T follicular helper cell (primary cell): Measurements from ENCODE around the gene WNT10A.

Experiments used
- DNase-seq: peaks from one replicate; pipeline ENCODE4 v3.0.0-alpha.2; 2020; ENCODE audit warnings: low read depth

The WNT10A gene

DNA sequence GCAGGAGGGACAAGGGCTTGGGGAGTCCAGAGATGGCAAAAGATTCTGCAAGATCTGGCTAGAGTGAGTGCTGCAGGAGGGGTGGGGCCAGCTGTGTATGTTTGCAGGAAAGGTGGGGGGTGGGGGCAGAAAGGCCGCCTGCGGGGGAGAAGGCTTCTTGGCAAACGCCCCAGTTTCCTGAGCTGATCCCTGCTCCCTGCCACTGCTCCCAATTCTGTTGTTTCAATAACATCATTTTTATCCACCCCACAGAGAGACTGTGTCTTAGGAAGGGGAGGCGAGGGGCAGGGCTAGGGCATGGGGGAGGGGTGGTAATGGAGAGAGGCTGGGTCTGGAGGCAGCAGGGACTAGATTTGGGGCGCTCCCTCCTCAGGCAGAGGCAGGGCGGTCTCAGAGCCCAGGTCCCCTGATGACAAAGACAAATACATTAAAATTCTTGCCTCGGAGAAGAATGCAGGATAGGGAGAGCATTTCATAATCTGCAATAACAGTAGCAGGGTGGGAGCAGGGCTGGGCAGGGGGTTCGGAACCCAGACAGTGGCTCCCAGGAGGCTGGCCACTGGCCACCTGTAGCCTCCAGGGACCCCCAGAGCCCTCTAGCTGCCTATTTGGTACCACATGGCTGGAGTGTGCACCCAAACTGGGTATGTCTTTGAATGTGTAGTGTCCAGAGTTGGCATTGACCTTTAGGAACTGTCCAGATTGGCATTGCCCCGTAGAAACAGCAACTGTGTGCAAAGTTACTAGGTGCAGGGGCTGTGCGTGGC, 23.1 kb upstream of the WNT10A start:
- DNase-seq, result no peak

DNA sequence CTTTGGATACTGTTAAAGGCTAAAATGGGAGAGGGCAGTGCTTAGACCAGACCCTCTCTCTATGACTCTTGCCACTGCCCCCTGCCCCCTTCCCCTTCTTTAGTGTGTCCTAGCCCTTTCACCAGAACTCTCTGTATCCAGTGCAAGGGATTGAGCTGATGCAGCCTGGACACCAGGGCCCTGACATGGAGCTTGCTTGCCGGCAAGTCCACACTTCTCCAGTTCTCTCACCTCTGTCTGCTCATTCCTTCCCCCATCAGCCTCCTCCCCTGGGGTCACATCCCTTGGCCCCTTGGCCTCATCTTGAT, 22.6 kb upstream of the WNT10A start:
- no peak for DNase-seq

DNA sequence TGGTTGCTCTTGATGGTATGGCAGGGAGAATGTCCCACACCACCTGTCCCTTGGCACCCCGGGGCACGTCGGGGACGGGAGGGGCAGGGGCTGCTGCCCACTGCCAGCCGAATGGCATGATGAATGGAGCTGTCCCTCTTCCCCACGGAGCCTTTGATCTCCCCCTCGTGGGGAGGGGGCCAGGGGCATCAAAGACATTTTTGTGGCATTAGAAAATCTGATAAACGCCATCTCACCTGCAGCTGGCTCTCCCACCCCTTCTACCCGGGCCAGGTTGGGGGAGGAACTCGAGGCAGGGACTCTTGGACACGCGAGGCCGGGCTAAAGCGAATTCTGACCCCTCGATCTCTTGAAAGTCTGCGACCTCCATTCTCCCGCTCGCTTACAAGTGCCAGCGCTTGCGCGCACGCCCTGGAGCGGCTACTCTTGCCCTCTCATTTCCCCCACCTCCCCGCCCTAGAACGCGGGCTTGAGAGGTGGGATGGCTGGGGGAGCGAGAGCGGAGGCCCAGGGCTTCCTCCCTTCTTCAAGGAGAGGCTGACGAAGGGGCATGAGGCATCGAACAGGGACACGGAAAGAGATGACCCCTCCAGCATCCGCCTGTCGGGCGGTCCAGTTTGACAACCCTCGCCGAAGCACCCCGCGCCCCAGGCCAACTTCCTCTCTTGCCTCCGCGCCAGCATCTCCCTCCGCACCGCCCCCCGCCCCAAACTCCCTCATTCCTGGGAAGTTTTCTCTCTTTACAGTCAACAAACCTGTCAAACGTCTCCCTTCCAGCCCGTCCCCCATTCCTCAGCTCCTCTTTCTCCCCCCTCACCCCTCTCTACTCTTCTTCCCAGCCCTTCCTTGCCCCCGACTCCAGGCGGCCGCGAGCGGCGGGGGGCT, 21.7 kb upstream of the WNT10A start:
- DNase-seq, result no peak

DNA sequence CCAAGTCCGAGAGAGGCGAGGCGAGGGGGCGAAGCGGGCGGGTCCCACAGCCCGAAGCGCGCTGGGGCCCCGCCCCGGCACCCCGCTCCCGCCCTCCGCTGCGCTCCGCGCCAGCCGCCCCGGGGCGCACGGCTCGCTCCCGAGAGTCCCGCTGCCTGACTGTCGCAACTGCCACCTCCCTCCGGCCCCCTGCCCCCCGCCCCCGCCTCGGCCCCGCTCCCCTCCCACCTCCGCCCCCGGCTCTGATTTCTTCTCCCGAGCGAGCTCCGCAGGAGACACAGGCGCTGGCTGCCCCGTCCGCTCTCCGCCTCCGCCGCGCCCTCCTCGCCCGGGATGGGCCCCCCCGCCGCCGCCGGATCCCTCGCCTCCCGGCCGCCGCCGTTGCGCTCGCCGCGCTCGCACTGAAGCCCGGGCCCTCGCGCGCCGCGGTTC, 21.1 kb upstream of the WNT10A start, which contains the start of gene WNT6:
Gene WNT6 (plus strand): TSS at position 250 of the 432 bp plus-strand sequence. CDS start 233 bp downstream, outside the sequence.
- DNase-seq, result no peak

DNA sequence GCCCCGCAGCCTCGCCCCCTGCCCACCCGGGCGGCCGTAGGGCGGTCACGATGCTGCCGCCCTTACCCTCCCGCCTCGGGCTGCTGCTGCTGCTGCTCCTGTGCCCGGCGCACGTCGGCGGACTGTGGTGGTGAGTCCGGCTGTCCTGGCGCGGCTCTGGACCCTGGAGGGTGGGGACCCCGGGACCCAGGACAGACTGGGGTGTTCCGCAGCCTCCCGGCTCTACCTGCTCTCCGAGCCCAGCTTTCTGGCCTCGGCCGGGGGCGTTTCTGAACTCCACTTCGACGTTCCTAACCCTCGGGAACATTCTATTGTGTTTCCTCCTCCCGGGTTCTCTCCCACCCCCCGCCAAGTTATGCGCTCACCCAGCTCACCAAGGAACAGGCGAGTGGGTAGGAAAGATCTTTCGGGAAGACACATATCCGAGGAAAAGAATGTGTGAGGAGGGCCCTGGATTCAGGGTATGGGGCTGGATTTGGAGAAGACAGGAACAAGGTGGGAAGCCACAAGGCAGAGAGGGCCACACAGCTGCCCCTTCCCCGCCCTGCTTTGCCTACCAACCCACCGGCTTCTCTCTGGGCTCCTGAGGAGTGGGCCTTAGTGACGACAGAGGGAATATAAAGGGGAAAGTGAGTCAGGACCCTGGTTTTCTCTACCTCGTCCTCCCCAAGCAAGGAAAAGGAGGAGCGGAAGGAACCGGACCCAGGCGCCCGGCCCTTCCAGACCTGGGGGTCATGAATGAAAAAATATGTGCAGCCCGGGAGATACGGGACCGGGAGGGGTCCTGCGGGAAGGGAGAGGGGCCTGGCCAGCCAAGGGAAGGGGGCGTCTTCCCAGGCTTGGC, 20.4 kb upstream of the WNT10A start:
- no peak for DNase-seq

DNA sequence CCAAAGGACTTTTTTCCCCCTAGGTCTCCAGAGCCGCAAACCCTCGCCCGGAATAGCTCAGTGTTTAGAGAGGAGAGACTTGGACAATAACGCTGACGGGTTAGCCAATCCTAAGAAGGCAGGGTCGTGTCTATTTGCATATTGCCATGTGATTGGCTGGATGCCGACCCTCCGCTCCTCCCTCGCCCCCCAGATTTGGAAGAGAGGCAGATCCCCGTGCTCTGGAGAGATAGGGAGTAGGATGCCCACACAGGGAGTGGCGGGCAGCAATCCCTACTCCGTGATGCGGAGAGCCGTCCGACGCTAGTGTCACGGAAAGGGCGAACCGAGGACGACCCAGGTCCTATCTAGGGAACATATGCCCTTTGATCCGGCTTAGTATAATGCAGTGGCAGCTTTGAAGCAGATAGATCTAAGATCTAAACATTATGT, 19.7 kb upstream of the WNT10A start:
- no peak for DNase-seq

DNA sequence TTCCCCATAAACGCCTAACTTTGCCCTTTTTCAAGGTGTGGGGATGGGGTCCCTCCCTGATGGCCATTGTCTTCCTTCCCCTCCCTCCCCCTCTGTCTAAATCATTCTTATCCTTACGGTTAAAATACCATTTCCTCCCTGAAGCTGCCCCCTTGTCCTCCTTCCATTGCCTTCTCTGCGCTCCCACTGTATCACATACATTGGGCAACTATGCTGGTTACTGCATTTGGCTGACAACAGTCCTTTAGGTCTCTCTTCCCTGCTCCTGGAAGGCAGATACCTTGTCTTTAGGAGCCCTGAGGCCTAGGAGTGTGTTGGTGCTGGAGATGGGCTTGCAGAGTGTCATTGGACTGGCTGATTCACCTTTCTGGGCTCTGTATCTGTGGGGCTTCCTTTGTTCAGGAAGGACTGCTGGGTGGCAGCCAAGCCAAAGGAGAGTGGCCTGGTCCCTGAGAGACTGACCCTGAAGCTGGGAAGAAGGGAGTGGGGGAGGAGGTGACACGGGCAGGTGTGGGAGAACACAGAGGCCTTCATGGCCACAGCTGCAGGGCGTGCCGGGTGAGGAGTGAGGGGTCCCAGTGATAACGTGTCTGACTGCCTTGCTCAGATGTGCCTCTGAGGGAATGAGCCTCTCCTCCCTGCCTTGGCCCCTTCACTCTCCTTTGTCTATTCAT, 18.9 kb upstream of the WNT10A start:
- no peak for DNase-seq

DNA sequence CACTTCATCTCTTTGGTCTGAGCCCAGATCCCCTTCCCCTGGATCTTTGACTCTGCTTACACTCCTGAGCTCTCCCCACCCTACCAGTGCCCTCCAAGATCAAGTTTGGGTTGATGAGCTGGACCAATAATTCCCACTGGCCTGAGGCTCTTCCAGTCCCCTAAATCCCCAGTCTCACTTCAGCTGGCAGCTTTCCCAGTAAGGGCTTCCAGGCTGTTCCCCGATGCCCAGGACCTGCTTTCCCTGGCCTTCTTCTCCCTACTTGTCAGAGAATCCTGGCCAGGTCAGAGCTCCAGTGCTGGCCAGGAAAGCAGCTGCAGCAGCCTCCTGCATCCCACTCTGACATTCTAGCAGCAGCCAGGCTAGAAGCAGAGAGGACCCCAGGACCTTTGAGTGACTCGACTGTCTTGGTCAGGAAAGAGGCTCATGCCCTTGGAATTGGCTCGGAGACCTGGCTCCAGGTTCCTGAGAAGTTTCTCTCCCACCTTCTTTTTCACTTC, 17.6 kb upstream of the WNT10A start:
- DNase-seq, result no peak

DNA sequence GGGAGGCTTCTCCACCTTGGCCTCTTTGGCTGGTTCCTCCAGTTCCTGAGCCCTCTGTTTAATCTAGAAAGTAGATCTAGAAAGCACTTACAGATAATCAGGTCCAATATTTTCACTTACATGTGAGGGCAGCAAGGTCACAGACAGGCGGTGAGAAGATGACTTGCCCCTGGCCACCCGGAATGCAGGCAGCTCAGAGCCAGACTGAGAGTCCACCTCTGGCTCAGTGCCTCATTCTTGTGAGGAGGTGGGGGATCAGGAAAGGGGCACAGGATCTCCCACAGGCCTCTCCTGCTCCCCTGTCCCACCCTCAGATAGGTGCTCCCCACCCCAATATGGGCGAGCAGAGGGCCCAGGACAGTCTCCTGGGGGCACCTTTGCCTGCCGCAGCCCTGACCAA, 15.3 kb upstream of the WNT10A start:
- DNase-seq, result no peak

DNA sequence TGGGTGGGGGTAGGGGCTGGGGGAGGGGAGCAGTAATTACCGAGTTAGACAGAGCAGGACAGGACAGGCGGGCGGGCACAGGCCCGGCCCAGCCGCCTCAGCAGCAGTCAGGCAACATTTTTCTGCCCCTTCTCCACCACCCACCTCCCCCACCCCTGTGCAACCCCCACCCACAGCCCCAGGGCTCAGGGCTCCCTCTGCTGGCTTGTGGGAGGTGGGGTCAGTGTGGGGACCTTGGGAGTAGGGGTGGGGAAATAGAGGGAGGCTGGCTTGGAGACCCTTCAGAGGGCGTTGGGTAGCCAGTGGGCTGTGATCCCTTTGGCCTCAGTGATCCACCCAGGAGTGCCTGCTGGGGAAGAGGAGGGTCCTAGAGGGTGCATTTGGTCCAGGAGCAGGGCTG, 14.7 kb upstream of the WNT10A start:
- no peak for DNase-seq

DNA sequence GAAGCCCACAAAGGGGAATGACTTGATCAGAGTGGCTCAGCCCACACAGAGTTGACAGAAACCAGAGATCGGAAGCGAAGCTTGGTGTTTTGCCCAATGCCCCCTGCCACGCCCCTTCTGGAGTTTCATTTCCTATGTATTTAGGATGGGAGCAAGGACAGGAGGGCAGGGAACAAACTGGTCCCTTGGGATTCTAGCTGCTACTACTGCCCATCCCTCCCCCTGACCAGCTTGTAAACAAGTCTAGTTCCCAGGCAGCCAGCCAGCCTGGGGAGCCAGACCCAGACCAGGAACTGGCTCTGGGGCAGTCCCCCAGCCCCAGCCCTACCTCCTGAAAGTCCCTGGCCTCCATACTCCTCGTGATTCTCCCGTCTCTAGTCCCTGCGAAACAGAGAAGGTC, 12.8 kb upstream of the WNT10A start:
- no peak for DNase-seq

DNA sequence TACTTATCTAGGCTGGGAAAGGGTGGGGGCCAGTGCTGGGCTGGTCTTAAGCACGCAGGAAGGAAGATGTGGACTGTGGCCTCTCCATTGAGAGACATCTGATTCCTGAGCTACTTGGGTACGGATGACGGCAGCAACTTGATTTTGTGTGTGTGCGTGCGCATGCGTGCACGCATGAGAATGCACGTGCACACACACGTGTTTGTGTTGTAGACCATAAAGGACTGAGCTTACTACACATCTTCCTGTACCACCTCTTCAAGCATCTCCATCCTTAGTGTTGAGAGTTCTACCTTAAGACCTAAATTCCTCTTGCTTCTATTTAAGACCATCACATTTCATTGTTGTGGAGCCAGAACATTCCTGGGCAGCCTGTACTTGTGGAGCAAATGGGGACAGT, 11.6 kb upstream of the WNT10A start:
- no peak for DNase-seq

DNA sequence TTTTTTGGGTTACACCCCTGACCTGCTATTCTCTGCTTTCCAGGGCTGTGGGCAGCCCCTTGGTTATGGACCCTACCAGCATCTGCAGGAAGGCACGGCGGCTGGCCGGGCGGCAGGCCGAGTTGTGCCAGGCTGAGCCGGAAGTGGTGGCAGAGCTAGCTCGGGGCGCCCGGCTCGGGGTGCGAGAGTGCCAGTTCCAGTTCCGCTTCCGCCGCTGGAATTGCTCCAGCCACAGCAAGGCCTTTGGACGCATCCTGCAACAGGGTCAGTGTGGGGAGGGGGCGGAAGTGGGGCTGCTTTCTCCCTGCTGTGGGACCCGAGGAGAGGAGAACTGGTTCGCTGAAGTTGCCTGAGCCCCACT, 9.7 kb upstream of the WNT10A start:
- DNase-seq, result no peak

DNA sequence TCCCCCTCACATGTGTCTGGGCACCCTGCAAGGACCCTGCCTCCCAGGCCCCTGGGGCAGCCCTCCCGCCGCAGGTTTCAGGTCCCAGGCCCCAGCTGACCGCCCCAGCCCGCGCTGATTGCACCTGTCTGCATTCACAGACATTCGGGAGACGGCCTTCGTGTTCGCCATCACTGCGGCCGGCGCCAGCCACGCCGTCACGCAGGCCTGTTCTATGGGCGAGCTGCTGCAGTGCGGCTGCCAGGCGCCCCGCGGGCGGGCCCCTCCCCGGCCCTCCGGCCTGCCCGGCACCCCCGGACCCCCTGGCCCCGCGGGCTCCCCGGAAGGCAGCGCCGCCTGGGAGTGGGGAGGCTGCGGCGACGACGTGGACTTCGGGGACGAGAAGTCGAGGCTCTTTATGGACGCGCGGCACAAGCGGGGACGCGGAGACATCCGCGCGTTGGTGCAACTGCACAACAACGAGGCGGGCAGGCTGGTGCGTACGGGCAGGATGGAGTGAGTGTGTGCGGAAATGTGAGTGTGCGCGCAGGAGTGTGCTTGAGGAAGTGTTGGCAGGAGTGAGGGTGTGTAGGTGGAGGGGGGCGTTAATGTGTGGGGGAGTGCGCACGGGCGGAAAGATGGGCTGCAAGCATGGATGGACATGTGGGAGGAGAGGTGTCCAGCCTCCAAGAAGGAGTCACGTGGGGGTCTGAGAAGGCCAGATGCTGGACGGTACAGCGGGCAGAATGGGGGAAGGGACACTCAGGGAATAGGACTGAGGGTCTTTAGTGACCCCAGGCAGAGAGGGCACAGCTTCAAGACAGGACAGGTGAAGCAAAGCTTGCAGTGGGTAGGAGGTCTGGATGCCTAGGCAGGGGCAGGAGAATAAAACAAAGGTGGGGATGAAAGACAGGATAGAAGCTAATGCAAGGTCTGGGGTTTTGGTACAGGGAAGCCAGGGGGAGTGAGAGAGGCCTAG, 9.0 kb upstream of the WNT10A start:
- DNase-seq, result no peak

DNA sequence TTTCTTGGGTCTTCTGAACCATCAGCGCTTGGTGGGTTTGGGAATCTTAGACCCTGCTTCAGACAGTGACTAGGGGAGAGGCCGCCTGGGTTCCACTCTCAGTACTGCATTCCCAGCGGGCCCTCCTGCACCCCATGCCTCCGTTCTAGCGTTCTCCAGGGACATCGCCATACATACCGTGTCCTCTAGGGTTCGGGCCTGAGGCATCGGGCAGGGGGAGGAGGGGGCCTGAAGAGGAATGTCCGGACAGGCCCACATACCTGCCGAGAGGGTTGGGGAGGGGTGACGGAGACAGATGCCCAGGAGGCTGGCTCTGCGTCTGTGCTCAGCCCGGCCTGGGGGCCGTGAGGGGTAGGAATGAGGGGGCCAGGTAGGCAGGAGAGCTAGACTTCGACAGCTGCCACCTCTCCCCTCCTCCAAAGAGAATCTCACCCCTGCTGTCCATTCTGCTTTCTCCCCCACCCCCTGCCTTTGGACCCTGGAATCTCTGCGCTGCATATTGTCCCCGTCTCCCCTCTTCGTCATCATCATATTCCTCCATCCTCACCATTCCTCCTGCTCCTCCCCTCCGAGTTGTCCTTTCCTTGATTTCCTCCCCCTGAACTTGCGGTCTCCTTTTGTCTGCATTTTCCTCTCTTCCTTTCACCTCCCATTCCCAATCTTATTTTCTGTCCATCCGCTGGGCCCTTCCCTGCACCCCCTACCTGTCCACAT, 7.8 kb upstream of the WNT10A start:
- no peak for DNase-seq

DNA sequence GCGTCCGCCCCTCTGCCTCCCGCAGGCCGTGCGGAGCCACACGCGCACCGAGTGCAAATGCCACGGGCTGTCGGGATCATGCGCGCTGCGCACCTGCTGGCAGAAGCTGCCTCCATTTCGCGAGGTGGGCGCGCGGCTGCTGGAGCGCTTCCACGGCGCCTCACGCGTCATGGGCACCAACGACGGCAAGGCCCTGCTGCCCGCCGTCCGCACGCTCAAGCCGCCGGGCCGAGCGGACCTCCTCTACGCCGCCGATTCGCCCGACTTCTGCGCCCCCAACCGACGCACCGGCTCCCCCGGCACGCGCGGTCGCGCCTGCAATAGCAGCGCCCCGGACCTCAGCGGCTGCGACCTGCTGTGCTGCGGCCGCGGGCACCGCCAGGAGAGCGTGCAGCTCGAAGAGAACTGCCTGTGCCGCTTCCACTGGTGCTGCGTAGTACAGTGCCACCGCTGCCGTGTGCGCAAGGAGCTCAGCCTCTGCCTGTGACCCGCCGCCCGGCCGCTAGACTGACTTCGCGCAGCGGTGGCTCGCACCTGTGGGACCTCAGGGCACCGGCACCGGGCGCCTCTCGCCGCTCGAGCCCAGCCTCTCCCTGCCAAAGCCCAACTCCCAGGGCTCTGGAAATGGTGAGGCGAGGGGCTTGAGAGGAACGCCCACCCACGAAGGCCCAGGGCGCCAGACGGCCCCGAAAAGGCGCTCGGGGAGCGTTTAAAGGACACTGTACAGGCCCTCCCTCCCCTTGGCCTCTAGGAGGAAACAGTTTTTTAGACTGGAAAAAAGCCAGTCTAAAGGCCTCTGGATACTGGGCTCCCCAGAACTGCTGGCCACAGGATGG, 7.1 kb upstream of the WNT10A start:
- DNase-seq, result no peak

DNA sequence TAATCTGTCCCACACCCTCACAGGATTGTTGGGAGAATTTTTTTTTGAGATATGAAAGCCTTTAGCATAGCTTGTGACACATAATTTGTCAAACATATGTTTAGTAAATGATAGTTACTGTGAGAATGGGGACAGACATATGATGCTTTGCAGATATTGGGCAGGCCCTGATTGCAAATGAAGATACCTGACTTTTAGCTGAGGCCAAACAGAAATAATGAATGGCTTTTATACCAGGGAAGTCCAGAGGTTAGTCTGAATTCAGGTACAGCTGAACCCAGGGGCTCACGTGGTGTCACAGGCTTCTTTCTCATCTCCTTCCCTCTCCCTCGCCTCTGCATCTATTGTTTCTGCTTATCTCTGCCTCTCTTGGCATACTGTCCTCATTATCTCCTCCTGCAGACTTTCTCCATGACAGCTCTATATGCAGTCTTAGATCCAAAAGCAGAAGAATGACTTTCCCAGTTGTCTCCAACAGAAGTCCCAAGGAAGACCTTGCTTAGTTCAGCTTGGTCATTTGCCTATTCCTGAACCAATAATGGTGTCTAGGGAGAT, 4.9 kb upstream of the WNT10A start:
- DNase-seq, result no peak

DNA sequence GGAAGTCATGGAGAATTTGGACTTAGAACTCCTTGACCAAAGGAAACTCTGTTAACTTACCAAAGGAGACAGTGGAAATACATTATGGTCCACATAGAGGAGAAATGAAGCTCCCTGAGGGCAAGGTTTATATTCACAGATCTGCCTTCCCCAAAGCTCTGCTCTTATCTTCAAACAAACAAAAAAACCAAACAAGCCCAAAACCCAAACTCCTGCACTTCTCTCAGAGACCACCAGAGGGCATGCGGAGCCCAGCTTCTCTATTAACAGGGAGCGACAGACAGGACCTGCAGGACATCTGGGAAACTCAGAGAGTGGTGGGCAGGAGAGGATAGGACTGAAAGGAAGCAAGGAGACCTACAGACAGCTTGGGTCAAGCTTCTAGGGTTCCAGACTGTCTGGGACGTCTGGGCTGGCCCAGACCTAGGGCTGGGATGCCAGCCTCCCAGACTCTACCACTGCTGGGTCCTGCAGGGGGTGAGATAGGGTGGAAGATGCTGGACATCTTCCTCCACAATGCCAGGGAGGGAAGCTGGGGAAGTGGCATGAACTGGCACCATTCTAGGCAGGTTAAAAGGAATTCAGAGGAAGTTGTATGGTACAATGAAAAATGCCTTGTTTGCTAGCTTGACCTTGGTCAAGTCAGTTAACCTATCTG, 4.0 kb upstream of the WNT10A start:
- DNase-seq, result peak; percentile 58
